Glutamatergic neuron (in vitro differentiated cells): Measurements from ENCODE around the gene PPP1R13B. TPM values are rescaled to one million over a fixed set of nuclear protein-coding genes. Genes with fewer than 3 reads are reported as not detected.

Experiments
- DNase-seq: peaks from one replicate; pipeline ENCODE4 v3.0.0; 2022
- H3K27ac Mint-ChIP-seq: one replicate; pipeline ENCODE4 v1.8.0; 2020; ENCODE audit warnings: mild to moderate bottlenecking, mixed read lengths, inconsistent platforms; ENCODE audit not compliant: unreplicated experiment
- H3K27me3 Mint-ChIP-seq: one replicate; pipeline ENCODE4 v1.8.0; 2020; ENCODE audit warnings: mild to moderate bottlenecking, moderate library complexity, mixed read lengths, inconsistent platforms; ENCODE audit not compliant: unreplicated experiment
- H3K36me3 Mint-ChIP-seq: one replicate; pipeline ENCODE4 v1.8.0; 2020; ENCODE audit warnings: mild to moderate bottlenecking, mixed read lengths, inconsistent platforms; ENCODE audit not compliant: unreplicated experiment
- H3K4me1 Mint-ChIP-seq: one replicate; pipeline ENCODE4 v1.8.0; 2020; ENCODE audit warnings: mild to moderate bottlenecking, low read depth, mixed read lengths, inconsistent platforms; ENCODE audit not compliant: unreplicated experiment
- H3K4me3 Mint-ChIP-seq: one replicate; pipeline ENCODE4 v1.8.0; 2020; ENCODE audit warnings: mild to moderate bottlenecking, mixed read lengths, inconsistent platforms; ENCODE audit not compliant: unreplicated experiment
- H3K9me3 Mint-ChIP-seq: one replicate; pipeline ENCODE4 v1.8.0; 2020; ENCODE audit warnings: mild to moderate bottlenecking, moderate library complexity, mixed read lengths, inconsistent platforms; ENCODE audit not compliant: unreplicated experiment
- total RNA-seq: library from RNA; stranded (reverse); fragmentation: NEBNext Ultra II Directional; extraction: Animal tissue kit (Norgen Biotek cat#: 25700); gene quantifications from one replicate; pipeline ENCODE4 v1.2.1, GENCODE V29; 2021; ENCODE audit not compliant: unreplicated experiment
- TF ChIP-seq, protein P1 (sequence below): fragments of 200-600 bp; sonication (generic); IDR thresholded peaks from one replicate; pipeline ENCODE4 v1.5.0; 2021; ENCODE audit not compliant: partially characterized antibody, unreplicated experiment

The PPP1R13B gene
- total RNA-seq, 1 donor from 2014 or later, result 24.6 TPM

DNA sequence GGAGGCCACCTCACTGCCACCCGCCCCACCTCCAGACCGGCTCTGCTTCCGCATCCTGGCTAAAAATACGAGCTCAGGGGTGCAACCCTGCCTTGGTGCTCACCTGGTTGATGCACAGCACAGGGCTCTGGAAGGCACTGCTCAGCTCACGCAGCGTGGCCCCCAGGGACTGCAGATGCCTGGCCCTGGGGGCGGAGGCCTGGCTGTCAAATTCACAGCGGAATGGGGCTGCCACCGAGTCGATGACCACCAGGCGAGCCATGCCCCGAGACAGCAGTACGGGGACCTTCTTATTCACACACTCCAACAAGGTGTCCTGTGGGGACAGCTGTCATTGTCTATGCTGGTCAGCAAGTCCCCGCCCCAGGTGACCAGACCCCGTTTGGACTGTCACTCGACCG lies 148.1 kb downstream of the PPP1R13B start:
- Mint-ChIP-seq H3K36me3 (no peaks in the 10 kb centered on the region), H3K27ac (peak overlapping the region; percentile 64), H3K9me3 (peaks cover 47% of the 10 kb centered on the region)

GRCh38 chr14:103698380-103699260 lies 148.8 kb downstream of the PPP1R13B start:
- TF ChIP-seq, protein P1, sequence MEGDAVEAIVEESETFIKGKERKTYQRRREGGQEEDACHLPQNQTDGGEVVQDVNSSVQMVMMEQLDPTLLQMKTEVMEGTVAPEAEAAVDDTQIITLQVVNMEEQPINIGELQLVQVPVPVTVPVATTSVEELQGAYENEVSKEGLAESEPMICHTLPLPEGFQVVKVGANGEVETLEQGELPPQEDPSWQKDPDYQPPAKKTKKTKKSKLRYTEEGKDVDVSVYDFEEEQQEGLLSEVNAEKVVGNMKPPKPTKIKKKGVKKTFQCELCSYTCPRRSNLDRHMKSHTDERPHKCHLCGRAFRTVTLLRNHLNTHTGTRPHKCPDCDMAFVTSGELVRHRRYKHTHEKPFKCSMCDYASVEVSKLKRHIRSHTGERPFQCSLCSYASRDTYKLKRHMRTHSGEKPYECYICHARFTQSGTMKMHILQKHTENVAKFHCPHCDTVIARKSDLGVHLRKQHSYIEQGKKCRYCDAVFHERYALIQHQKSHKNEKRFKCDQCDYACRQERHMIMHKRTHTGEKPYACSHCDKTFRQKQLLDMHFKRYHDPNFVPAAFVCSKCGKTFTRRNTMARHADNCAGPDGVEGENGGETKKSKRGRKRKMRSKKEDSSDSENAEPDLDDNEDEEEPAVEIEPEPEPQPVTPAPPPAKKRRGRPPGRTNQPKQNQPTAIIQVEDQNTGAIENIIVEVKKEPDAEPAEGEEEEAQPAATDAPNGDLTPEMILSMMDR, result no peak
- Mint-ChIP-seq H3K36me3 (no peaks in the 10 kb centered on the region), H3K4me1 (peaks cover 40% of the 10 kb centered on the region), H3K9me3 (peaks cover 42% of the 10 kb centered on the region), H3K27me3 (peaks cover 33% of the 10 kb centered on the region), H3K4me3 (no peak overlapping the region), H3K27ac (no peak overlapping the region)
- DNase-seq, result no peak

More for the DNA sequence above, 148.1 kb downstream of the PPP1R13B start:
- H3K4me1 Mint-ChIP-seq, result peaks cover 44% of the 10 kb centered on the region
- TF ChIP-seq, protein P1, result no peak
- H3K27me3 Mint-ChIP-seq, result peaks cover 34% of the 10 kb centered on the region
- no peak overlapping the region for H3K4me3 Mint-ChIP-seq
- DNase-seq, result no peak

GRCh38 chr14:103697603-103698379 lies 149.6 kb downstream of the PPP1R13B start:
- TF ChIP-seq, protein P1, result no peak
- Mint-ChIP-seq H3K9me3 (peaks cover 37% of the 10 kb centered on the region), H3K27ac (peak overlapping the region; percentile 72), H3K27me3 (peaks cover 28% of the 10 kb centered on the region), H3K4me1 (peaks cover 33% of the 10 kb centered on the region), H3K4me3 (no peak overlapping the region), H3K36me3 (no peaks in the 10 kb centered on the region)
- DNase-seq, result no peak

DNA sequence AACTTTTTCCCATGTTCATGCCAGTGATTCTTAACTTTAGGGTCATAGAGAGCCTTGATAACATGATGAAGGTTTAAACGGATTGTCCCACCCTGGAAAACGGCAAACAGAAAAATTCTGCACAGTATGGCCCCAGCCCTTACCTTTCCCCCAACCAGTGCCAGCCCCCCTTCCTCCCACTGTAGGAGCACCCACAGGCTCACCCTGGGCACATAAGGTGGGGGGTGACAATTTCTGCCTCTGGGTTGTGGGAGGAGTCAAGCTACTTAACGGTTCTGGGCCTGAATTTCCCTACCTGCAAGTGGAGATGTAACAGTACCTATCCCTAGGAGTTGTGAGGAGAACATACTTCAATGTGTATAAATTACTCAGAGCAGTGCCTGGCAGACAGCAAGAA lies 150.2 kb downstream of the PPP1R13B start:
- TF ChIP-seq, protein P1, result no peak
- H3K27me3 Mint-ChIP-seq, result peaks cover 25% of the 10 kb centered on the region
- peaks cover 32% of the 10 kb centered on the region for H3K4me1 Mint-ChIP-seq
- H3K9me3 Mint-ChIP-seq, result peaks cover 33% of the 10 kb centered on the region
- DNase-seq, result no peak
- peak overlapping the region; percentile 72 for H3K27ac Mint-ChIP-seq
- no peaks in the 10 kb centered on the region for H3K36me3 Mint-ChIP-seq
- peak overlapping the region; percentile 20 for H3K4me3 Mint-ChIP-seq
